GM12873 (cell line): ENCODE results near the gene MTFMT.

Experiments
- TF ChIP-seq, protein P1 (sequence below): IDR thresholded peaks from 2 replicates; pipeline ENCODE4 v1.5.1; 2012; ENCODE audit warnings: low read depth, mild to moderate bottlenecking, moderate library complexity, low read length, control low read depth; ENCODE audit not compliant: insufficient read depth; ENCODE audit errors: missing control alignments

Gene MTFMT

DNA sequence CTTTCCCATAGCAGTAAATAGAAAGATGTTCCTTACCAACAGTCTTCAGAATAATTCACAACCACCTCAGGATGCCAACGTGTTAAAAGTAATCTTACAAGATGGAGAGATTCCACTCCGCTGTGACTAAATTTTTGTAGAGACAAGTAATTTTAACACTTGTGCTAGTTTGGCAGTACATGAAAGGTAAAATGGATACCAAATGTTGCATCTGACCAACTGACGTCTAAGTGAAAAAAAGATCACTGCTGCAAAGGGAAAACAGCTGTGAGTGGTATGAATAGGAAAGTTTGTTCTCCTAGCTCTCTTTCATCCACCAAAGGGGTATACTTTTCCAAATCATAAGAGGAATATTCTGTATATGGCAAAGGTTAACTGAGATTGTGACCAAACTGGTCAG is 42.3 kb downstream of the MTFMT start:
- TF ChIP-seq, protein P1, sequence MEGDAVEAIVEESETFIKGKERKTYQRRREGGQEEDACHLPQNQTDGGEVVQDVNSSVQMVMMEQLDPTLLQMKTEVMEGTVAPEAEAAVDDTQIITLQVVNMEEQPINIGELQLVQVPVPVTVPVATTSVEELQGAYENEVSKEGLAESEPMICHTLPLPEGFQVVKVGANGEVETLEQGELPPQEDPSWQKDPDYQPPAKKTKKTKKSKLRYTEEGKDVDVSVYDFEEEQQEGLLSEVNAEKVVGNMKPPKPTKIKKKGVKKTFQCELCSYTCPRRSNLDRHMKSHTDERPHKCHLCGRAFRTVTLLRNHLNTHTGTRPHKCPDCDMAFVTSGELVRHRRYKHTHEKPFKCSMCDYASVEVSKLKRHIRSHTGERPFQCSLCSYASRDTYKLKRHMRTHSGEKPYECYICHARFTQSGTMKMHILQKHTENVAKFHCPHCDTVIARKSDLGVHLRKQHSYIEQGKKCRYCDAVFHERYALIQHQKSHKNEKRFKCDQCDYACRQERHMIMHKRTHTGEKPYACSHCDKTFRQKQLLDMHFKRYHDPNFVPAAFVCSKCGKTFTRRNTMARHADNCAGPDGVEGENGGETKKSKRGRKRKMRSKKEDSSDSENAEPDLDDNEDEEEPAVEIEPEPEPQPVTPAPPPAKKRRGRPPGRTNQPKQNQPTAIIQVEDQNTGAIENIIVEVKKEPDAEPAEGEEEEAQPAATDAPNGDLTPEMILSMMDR = no peak

DNA sequence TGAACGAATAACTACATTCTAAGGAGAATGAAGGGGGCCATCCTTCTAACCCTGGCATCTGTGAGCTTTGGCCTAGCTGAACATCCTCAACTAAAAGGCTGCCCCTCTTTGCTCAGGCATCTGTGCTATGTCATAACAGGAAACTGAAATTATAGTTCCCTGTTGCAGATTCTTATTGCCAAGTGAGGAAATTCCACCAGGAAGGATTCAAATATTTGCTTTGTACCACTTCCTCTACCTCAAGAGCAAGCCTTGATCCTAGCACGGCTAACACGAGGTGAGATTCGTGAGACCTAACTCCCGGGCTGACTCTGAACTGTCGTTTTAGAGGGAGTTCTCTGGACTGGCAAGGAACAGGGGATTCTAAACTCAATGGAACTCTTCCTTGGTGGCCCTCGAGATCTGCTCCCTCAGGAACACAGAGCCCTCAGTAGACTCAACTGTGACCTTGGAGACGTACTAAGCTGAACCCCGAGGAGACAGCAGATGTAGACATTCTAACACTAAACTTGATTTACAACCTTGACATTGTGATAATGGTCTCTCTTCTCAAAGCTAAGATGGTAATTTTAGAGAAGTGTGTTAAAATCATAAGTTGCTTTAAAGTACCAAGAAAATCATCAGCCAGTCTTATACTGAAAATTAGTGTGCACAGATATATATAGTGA is 43.9 kb downstream of the MTFMT start:
- TF ChIP-seq, protein P1 = no peak

DNA sequence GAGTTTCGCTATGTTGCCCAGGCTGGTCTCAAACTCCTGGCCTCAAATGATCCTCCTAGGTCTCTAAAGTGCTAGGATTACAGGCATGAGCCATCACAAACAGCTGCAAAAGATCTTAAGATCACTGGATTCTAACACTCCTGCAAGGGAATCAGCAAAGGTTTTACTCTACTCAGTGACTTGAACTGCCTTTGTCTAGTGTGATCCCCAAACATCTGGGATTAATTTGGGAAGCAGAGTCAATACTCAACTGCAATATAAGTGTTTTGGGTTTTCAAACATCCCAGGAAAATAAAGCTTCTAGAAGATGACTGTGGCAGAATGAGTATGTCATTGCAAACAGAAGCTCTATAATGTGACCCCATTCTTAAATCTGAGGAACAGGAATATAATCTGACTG is 47.0 kb downstream of the MTFMT start:
- TF ChIP-seq, protein P1 = no peak

DNA sequence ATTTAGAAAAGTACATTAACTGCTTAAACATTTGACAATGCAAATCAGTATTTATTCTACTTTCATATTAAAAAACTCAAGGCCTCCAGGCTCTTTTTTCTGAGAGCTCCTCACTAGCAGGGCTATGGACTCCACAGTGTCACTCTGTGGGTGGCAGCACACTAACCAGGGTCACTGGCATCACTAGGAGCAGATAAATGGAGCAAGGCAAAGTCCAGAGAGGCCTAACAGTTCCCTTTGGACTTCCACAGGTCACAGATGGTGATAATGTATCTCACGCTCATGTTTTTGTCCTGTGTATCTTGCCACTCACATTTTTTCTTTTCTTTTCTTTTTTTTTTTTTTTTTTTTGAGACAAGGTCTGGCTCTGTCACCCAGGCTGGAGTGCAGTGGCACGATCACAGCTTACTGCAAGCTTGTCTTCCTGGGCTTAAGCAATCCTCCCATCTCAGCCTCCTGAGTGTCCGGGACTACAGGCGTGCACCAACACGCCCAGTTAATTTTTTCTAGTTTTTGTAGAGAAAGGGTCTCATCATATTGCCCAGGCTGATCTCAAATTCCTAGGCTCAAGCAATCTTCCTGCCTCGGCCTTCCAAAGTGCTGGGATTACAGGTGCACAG is 47.5 kb downstream of the MTFMT start:
- TF ChIP-seq, protein P1 = no peak

DNA sequence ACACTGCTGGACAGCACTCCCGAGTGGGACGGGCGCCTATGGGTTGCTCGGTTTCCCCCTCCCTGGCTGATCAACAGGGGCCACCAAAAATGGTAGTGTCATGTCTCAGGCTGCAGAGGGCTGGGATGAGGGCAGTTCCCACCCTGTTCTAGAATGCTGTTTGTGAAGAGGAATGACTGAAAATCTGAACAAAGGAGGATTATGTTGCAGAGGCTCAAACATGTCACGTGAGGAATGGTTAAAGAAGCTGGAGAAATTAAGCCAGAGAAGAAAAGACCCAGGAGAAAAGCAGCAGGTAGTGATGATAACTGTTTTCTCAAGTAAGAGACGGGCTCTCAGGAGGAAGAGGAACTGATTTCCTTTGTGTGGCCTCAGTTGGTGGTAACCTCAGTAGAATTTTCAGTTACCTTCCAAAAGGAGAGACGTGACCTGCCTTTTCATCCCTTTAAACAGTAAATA is 50.2 kb downstream of the MTFMT start:
- TF ChIP-seq, protein P1 = no peak

DNA sequence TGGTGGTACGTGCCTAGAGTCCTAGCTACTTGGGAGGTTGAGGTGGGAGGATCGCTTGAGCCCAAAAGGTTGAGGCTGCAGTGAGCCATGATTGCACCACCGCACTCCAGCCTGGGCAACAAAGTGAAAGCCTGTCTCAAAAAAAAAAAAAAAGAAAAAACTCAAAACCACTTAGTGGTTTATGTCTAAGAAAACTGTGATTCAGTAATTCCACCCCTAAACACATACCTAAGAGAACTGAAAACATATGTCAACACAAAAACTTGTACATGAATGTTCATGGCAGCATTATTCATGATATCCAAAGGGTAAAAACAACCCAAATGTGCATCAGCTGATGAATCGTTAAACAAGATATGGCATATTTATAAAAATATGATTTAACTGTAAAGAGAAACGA is 54.0 kb downstream of the MTFMT start:
- TF ChIP-seq, protein P1 = no peak

DNA sequence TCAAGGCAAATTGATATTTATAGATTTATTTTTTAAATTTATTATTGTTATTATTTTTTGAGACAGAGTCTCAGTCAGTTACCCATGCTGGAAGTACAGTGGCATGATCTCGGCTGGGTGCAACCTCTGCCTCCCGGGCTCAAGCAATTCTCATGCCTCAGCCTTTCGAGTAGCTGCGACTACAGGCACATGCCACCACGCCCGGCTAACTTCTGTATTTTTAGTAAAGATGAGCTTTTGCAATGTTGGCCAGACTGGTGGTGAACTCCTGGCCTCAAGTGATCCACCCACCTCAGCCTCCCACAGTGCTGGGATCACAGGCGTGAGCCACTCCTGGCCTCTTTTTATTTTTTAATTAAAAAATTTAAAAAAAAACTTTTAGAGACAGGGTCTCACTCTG is 58.7 kb downstream of the MTFMT start:
- TF ChIP-seq, protein P1 = no peak
